DOHH2 (cell line): ENCODE results near the gene PRDM15.

Experiments used
- CTCF ChIP-seq: fragments of 200-600 bp; sonication (generic); IDR thresholded peaks from one replicate; pipeline ENCODE4 v1.5.1; 2014; ENCODE audit warnings: antibody characterized with exemption, mild to moderate bottlenecking, low read depth, low read length; ENCODE audit not compliant: poor library complexity, severe bottlenecking
- EZH2phosphoT487 ChIP-seq: fragments of 200-600 bp; sonication (generic); IDR thresholded peaks from 2 replicates; pipeline ENCODE4 v1.6.1; 2017; ENCODE audit warnings: borderline replicate concordance, mild to moderate bottlenecking, antibody characterized with exemption, low read length, moderate library complexity, mixed read lengths

DNA sequence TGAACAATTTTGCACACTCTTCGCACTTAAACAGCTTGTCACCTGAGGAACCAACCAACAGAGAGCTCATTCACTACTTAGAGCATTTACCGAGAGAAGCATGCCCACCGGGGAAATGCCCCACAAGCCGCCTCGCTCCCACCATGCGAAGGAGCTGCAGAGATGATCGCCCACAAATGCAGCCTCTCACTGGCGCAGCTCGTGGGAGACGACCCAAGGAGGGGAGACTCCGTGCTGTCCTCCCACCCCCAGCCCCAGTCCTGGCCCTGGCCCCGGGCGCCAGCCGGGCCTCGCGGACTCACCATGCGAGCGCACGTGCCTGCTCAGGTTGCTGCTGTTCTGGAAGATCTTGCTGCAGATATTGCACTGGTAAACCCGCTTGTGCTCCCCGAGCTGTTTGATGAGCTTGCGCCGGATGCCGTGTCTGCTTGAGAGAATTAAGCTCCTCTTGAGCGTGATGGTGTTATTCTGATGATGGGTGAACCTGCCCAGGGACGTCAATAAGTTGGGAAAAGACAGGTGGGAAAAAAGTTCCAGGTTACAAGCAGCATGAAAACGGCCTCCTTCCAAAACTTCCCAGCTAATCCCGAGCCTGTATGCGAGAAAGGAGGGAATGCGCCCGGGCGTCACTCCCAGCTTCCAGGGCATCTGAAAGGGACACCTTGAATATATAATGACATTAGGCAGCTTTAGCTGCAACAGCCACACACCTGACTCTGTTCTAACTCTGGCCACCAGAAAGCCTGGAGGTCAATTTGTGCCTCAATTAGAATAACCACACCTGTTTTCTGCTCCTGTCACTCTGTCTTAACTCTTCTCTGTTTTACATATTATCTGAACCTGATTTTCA lies 42.8 kb downstream of the PRDM15 start:
- TF ChIP-seq CTCF (no peak), EZH2phosphoT487 (no peak)
